ENCODE data around the gene ACSS3. TPM values are rescaled to one million over a fixed set of nuclear protein-coding genes. Genes with fewer than 3 reads are reported as not detected.

The ACSS3 gene
- total and polyA plus RNA-seq, 8 donors: 0.73 to 28.5 (median 4.6) TPM

- no peaks in the 10 kb centered on the region for H3K4me1 ChIP-seq
- no peak for TF ChIP-seq POLR2A (IDR thresholded peaks at IDR 0.05)
- no peak for TF ChIP-seq POLR2AphosphoS5 (IDR thresholded peaks at IDR 0.05)
- no peak for TF ChIP-seq EP300 (IDR thresholded peaks at IDR 0.05)
- no peak for TF ChIP-seq CTCF (IDR thresholded peaks at IDR 0.05)
- H3K27ac ChIP-seq: no peak overlapping the region
- no peaks in the 10 kb centered on the region for H3K9me3 ChIP-seq
- H3K27me3 ChIP-seq: no peaks in the 10 kb centered on the region
- 26 to 42% (median 37%) methylated on average over 2 of the region's 2 CpGs for WGBS, 5 donors
- intact Hi-C loops (cut with DNase I; ENCODE audit: low total_unique reads): no loop called here
- DNase-seq: no peak
- H3K4me3 ChIP-seq: no peak overlapping the region
- no peaks in the 10 kb centered on the region for H3K36me3 ChIP-seq
These were observed 167.6 kb downstream of the ACSS3 start for GRCh38 chr12:81245458-81245857.

- Histone ChIP-seq H3K27ac (no peak overlapping the region), H3K4me3 (no peak overlapping the region), H3K9me3 (no peaks in the 10 kb centered on the region), H3K36me3 (no peaks in the 10 kb centered on the region), H3K27me3 (no peaks in the 10 kb centered on the region), H3K4me1 (no peaks in the 10 kb centered on the region)
- no peak for DNase-seq
- intact Hi-C loops (cut with DNase I; ENCODE audit: low total_unique reads): no loop called here
- TF ChIP-seq POLR2AphosphoS5 (IDR thresholded peaks at IDR 0.05): no peak
- no peak for TF ChIP-seq CTCF (IDR thresholded peaks at IDR 0.05)
- TF ChIP-seq POLR2A (IDR thresholded peaks at IDR 0.05): no peak
- no peak for TF ChIP-seq EP300 (IDR thresholded peaks at IDR 0.05)
- 27 to 38% (median 31%) methylated on average over 4 of the region's 4 CpGs for WGBS, 5 donors
These were observed 168.2 kb downstream of the ACSS3 start for GRCh38 chr12:81245907-81246570.

GRCh38 chr12:81249976-81250375 is 172.1 kb downstream of the ACSS3 start:
- no peak overlapping the region for H3K27ac ChIP-seq
- no peaks in the 10 kb centered on the region for H3K27me3 ChIP-seq
- intact Hi-C loops (cut with DNase I; ENCODE audit: low total_unique reads): no loop called here
- no peaks in the 10 kb centered on the region for H3K36me3 ChIP-seq
- no peaks in the 10 kb centered on the region for H3K9me3 ChIP-seq
- no peaks in the 10 kb centered on the region for H3K4me1 ChIP-seq
- no peak for DNase-seq
- no peak for TF ChIP-seq POLR2A (IDR thresholded peaks at IDR 0.05)
- TF ChIP-seq POLR2AphosphoS5 (IDR thresholded peaks at IDR 0.05): no peak
- no peak for TF ChIP-seq CTCF (IDR thresholded peaks at IDR 0.05)
- no peak for TF ChIP-seq EP300 (IDR thresholded peaks at IDR 0.05)
- 65 to 78% (median 70%) methylated on average over 2 of the region's 2 CpGs for WGBS, 5 donors
- no peak overlapping the region for H3K4me3 ChIP-seq

DNA sequence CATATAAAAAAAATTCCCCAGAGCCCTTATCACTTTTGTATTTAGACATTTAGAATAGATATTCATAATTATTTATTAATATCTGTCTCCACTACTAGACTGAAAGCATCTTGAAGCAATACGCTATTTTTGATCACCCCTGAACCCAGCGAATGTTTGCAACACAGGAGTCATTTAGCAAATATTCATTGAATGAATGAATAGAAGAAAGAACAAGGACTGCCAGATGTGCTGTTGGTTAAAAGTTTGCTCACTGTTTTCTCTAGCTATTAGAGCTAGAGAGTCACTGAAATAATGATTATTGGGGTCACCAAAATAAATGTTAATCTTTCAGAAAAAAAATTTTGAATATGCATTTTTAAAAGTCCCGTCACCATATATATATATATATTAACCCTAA is 174.3 kb downstream of the ACSS3 start:
- TF ChIP-seq EP300 (IDR thresholded peaks at IDR 0.05) (no peak), CTCF (IDR thresholded peaks at IDR 0.05) (no peak), POLR2A (IDR thresholded peaks at IDR 0.05) (no peak), POLR2AphosphoS5 (IDR thresholded peaks at IDR 0.05) (no peak)
- no peak overlapping the region for H3K4me3 ChIP-seq
- no peaks in the 10 kb centered on the region for H3K27me3 ChIP-seq
- no peaks in the 10 kb centered on the region for H3K36me3 ChIP-seq
- WGBS, 5 donors: 88 to 93% (median 90%) methylated on average over 3 of the region's 3 CpGs
- no peak for DNase-seq
- H3K27ac ChIP-seq: no peak overlapping the region
- intact Hi-C loops (cut with DNase I; ENCODE audit: low total_unique reads): no loop called here
- H3K4me1 ChIP-seq: no peaks in the 10 kb centered on the region
- no peaks in the 10 kb centered on the region for H3K9me3 ChIP-seq

Data from stomach (tissue), 9 donors.